HG03354 (cell line): ENCODE measurements around the gene ARHGAP6.

Experiments used
- ATAC-seq: cut with Tn5 transposase; IDR thresholded peaks from one replicate; pipeline ENCODE4 v1.9.1; 2021; ENCODE audit warnings: mild to moderate bottlenecking; ENCODE audit not compliant: unreplicated experiment, poor library complexity, severe bottlenecking

Gene ARHGAP6

DNA sequence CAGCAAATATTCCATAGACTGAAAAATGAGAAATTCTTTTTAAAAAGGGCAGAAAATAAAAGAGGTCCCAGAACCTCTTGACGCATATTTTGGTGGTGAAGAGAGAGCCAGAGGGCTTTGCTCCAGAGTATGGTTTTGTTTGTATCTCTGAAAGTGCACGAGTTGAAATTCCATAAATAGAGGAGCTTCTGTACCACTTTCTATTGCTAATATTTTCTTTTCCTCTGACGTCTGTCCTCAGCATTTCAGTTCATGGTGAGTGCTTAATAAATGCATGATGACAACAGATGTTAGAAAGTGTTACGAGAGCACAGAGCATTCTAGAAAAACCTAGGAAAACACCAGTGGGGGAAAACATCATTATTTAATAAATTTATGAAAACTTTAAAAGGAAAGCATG lies 227.0 kb downstream of the ARHGAP6 start:
- ATAC-seq: no peak

DNA sequence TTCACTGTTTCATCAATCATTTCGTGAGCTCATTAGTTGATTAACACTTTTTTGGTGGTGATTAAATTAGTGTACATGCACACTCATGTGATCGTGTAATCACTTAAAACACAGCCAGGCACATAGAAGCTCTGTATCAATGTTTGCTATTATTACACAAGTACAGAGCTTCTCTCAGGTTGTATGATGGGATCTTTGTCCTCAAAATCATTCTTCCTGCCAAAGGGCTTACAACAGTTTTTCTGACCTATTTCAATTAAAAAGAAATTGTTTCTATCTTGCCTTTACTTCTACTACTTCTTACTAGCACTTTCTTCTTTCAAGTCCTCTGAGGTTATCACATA lies 227.4 kb downstream of the ARHGAP6 start:
- ATAC-seq: no peak

DNA sequence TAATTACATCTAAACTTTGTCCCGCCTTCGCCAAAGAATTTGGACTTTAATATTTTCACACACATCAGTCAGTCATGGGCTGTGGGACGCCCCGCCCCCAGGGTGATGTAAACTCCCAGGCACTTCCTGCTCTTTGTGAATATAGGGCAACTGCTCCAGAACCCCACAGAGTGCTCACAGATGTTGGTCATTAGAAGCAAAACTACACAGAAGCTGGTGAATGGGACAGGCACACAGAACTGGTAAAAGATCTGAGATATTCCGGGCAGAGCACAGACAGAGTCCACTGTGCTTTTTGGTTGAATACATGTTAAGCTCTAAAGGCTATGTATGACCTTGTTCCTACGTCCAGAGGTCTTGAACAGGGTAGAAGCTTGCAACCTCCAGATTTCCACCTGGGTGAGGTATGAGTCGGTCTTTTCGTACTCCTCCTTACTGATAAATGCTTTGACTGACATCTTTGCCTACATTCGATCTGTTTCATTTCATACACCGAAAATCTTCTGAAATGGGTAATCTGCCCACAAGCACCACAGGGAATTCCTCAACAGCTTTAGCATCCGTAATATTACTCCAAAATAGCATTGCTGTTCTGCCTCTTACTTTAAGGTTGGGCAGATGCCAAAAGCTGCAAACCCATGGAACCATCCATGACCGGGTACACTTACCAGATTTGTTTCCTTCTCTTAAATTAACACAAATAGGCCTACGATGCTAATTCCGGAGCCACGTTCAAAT lies 227.9 kb downstream of the ARHGAP6 start:
- no peak for ATAC-seq

DNA sequence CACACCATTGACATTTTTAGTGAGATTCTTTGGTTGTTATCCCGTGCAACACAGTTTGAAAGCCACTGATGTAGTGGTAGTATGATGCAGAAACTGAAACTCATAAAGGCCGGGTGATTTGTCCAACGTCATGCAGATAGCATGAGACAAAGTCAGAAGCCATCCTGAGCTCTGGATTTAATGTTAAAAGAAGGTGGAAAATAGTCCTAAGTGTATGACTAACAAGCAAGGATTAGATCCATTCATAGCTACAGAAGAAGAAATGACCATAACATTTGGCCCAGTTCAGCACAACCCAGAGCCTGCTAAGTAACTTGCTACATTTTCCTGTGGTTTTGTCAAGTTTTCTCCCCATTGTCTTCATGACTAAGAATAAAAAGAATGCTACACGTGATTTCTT lies 230.2 kb downstream of the ARHGAP6 start:
- no peak for ATAC-seq

DNA sequence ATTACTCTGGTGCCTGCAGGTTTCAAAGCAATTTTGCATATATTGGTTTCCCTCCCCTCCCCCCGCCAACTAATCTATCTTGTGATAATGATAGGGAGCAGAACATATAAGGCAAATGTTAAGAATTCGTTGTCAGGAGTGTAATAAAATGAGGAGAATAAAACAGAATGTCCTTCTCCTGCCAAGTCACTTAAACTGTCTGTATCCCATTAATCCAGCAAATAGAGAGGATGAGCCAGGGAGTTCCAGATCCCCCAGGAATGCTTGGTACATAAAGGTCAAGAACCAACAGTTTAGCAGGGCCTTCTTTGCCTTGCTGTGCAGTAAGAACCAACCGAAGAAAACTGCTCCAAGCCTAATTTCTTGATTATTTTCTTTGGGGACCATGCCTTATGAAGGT lies 231.1 kb downstream of the ARHGAP6 start:
- no peak for ATAC-seq

DNA sequence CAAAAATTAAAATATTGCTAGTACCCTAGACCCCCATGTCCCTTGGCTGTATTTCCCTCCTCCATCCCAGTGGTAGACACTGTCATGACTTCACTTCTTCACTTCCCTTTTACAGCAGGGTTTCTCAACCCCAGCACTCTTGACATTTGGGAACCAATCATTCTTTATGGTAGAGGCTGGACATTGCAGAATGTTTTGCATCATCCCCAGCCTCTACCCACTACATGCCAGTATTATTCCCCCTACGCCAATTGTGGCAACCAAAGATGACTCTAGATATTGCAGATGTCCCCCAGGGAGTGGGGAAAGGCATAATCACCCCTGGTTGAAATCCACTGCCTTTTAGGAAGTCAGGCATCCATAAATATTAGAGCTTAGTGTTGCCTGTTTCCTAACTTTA lies 233.9 kb downstream of the ARHGAP6 start:
- ATAC-seq: no peak

DNA sequence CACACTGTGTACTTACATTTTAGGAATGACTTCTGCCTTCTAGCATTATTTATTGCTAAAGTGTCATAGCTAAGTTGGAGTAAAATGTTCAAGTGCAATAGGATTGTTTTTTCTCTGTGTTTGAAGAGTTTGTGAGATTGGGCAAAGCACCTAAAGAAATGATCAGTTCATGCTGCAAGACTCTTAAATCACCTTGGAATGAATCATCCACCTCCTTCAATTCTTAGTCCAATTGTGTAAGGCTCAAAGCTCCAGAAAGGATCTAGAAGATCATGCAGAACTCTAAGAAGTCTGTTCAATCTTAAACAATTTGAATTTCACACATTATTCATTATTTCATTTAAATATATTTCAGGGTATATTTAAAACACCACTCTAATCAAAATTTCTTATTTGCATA lies 235.4 kb downstream of the ARHGAP6 start:
- no peak for ATAC-seq

DNA sequence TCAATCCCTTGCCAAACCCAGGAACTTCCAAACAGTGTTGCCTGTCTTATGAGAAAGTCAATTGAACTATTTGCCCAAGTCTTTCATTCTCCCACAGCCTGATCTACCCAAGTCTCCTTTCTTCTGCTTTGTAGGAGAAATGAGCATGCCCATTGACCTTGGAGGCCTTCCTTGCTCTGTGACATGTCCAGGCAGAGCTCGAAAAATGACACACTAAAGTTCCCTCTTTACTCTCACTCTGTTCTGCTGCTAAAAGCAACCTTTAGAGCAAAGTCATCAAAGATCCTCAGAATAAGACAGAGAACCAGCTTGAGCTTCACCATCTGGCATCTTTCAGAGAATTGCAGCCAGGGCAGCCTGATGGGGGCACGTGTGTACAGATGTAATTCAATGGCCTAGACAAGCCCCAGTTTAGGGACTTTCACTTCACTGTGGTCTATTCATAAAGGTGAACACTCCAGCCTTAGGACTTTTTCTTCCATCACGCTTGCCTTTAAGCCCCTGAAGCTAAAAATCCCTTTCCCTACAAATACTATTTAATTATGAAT lies 236.1 kb downstream of the ARHGAP6 start:
- ATAC-seq: no peak

DNA sequence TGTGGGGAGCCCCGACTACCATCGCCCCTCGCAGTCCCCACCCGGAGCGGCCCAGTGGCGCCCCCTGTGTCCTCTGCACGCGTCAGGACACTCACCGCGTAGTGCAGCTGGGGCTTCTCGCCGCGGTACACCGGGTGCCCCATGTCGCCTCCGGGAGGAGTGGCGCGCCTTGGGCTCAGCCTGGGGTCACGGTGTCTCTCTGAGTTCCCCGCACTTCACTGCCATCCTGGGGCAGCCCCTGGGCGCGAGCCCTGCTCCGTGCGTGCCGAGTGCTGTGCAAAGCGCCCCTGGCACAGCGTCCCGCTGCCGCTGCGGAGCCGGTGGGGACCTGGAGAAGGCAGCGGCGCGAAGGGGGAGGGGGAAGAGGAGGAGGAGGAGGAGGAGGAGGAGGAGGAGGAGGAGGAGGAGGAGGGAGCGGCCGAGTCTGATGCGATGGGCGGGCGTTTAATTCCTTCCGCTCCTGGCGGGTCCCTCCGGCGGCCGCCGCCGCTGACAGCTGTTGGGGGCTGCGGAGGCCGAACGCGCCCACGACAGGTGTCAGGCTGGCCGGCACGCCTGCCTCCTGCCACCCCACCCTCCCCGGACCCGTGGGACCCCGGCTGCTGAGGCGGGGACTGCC lies 238.2 kb downstream of the ARHGAP6 start:
- no peak for ATAC-seq

DNA sequence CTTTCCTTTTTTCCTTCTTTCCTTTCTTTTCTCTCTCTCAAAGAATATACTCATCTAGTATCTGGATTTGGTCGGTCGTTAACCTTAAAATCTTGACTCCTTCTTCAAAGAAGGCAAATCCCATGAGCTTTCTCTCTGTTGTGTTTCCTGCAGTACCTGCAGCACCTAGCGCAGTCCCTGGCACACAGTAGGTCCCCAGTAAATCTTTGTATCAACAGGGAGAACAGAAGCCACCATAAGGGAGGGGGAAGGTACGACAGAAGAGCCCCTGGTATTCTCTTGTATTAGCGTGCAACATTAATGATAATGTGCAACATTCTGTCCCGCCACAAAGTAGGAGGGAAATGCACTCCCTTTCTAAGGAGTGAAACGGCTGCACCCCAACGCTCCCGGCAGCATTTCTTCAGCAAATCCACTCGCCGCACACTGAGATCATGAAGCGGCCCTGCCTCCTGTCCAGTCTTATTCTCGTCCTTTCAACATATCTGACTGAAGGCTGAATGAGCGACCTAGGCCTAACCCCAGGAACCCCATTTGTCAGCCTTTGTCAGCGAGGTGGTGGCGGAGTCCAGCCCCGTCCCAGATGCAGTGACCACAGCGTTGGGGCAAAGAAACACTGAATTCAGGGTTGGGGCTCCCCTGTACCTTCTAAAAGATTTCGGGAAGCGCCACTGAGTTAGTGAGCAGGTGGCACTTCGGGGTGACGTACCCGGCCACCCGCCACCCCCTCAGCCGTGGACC lies 238.8 kb downstream of the ARHGAP6 start:
- ATAC-seq: no peak

DNA sequence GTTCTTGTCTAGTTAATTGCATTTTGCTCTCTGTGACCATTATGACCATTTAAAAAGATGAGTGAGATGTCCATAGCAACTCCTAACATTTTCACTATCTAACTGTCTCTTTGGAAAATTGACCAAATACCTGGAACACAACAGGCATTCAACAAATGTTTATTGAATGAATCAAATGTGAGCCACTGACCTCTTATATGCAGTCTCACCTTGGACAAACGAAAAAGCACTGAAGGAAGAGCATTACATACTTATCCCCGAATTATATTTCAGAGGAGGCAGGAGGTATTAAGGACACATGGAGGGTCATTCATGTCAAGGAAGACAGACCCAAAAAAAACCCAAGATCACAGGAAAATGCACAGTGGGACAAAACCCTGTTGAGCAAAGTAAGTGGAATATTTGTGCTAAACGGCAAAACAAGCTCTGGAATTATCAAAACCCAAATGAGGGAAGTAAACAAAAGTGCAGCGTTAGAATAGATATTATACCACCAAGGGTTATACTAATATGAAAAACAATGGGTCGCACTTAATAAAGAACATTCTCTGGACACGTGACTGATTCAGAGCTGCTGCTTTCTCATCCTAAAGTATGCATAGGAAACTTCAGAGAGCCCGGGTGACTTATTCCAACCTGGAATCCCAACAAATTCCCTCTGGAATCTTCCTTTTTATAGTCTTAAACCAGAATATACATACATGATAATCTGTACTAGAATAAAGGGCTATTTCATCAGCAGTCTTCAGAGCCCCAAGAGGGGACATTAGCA lies 240.6 kb downstream of the ARHGAP6 start:
- ATAC-seq: no peak

DNA sequence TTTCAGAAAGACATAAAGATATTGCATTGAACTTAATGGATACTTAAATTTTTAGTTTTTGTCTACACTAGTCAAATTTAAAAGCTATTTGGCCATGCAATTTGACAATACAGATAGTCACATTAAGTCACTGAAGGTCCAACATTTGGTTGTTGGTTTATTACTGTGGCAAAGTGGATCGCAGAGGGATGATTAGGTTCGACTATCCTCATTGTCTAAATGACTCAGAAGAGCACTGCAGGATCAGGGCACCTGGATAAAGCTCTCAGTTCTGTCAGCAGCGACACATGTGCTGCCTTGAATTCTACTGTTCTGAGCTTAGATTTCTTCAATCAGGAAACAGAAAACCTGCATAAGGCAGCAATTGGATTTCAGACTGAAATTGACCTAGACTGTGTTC lies 241.8 kb downstream of the ARHGAP6 start:
- no peak for ATAC-seq

DNA sequence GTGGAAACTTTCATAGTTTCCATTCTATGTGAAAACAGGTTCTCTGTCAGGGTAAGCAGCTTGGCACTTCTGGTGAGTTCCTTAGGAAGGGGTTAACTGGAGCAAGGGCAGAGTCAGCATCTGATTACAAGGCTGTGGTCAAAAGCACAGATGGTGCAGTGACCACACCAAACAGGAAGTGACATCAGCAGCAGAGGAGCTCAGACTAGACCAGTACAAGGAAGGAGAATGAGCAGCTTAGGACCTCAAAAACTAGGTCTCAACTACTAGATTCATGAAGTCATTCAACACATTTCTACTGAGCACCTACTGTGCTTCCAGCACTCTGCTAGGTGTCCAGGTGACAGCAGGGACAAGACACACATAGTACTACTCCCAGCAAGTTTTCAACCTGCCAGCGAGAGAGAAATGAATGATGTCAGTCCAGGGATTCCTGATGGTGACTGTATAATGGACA lies 242.3 kb downstream of the ARHGAP6 start:
- ATAC-seq: peak; percentile 97

DNA sequence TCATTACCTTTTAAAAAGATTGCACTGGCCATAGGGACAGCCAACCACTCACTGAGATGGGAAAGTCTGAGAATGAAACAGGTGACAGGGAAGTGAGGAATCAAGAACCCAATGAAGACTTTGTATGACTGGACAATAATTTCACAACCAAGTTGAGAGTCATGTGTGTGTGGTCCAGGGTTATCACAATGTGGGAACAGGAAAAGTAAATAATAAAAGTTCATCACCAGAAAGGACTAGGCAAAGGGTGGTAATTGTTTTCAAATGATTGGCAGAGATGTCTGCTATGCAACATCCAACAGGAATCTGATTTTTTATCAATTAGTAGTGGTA lies 243.2 kb downstream of the ARHGAP6 start:
- no peak for ATAC-seq

DNA sequence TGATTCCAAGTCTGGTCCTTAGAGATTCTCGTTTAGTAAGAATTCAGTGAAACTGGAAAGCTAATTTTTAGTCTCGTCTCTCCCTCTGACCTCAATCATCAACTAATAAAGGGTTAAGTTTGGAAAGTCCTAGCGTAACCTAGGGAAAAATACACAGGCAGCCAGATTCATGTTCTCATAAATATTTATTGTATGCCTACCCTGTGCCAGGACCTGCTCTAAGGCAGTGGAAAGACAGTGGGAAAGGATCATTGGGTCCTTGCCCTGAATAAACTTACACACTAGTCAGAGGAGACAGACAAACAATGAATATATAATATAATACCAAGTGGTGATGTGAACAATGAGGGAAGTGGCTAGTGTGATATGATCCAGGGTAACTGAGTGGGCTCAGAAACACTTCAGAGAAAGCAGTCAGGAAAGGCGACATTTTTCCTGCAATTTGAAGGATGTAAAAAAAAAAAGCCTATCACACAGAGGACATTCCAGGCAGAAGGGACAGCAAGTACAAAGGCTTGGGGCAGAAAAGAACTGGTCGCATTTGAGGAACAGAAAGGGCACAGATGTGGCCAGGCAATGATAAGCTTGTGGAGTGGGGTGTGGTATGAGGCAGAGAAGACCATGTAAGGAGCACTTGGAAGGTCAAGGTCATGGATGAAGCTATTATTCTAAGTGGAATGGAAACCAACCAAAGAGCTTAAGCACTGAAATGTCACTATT lies 243.8 kb downstream of the ARHGAP6 start:
- no peak for ATAC-seq

DNA sequence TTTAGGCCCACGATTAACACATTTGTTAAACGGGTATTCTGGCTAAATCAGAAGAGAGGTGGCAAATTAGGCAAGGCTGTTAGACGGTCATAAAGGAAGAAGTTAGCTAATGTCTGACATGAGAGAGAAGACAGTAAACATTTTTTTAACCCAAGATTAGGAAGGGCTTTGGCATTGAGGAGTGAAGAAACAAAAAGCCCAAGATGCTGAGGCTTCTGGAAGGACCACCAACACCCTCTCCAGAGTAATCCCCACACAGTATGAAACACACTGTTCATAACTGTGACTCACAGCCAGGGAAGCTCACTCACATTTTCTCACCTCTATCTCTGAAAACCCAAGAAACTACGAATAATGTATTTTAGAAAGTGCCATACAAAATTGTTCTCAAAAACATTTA lies 244.9 kb downstream of the ARHGAP6 start:
- no peak for ATAC-seq

DNA sequence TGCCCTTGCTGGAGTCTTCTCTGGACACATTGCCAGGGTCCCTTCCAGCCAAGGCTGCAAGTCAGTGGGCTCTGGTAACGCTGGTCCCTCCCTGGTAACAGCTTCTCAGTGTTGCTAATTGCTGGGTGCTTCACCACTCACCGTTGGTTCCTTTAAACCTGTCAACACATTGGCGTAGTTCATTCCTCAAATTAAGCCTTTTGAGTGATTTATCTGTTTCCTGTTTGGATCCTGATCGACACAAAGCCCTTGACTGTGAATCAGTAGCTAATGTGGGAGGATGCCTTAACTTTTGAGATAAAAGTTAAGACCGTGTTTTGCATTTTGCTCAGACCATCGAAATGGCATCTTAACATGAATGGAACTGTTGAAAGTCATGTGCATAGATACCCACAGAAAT lies 246.6 kb downstream of the ARHGAP6 start:
- no peak for ATAC-seq

DNA sequence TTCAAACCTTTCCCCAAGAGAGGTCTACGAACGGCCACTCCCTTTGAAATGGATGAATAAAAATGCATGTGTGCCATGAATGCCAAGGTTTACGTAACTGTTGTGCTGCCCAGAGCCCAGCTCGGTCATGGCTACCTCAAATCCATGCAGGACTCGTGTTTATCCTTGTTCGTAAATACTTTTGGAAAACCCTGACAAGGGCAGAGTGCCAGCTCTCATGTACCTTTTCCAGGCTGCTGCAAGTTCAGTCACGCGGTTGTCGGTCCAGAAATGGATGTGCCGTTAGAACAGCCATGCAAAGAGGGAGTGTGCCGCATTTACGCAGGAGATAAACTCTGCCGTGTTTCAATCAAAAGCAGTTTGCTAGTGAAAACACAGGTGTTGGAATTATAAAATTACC lies 249.1 kb downstream of the ARHGAP6 start:
- ATAC-seq: no peak

DNA sequence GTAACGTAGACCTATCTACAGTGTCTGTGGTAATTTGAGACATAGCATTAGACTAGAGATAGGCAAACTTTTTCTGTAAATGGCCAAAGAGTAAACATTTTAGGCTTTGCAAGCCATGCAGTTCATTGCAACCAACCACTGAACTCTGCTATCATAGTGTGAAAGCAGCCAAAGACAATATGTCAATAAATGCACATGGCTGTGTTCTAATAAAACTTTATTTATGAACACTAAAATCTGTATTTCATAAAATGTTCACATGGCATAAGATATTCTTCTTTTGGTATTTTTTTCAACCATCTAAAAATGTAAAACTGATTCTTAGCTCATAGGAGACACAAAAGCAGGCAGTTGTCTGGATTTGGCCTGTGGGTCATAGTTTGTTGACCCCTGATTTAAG lies 251.6 kb downstream of the ARHGAP6 start:
- no peak for ATAC-seq
